ENCODE results near the gene SALL1. TPM values are rescaled to one million over a fixed set of nuclear protein-coding genes. Genes with fewer than 3 reads are reported as not detected.

The SALL1 gene
- total RNA-seq, 1 donor from 2014 or later = 25.2 TPM

- no peak for DNase-seq (ENCODE audit: low read depth)
These were observed 38.7 kb downstream of the SALL1 start for GRCh38 chr16:51112323-51112722.

DNA sequence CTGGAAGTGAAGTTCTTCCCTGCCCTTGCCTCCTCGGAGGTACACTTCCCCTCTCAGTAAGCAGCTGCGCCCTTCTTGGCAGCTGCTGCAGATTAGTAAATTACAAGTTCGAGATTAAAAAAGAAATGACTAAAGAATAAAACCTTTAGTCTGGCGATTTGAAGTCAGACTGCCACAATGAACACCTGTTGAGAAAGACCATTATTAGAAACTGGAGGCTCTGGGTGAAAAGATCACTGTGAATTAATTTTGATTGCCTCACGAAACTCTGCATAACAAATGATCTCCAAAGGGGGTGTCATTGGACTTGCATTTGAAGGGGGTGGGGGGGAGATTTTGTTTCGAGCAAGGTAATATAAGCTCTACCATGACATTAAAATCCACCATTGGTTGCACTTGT is 39.3 kb downstream of the SALL1 start:
- DNase-seq (ENCODE audit: low read depth) = no peak

- DNase-seq (ENCODE audit: low read depth) = no peak
These were observed 40.3 kb downstream of the SALL1 start for GRCh38 chr16:51110700-51111157.

DNA sequence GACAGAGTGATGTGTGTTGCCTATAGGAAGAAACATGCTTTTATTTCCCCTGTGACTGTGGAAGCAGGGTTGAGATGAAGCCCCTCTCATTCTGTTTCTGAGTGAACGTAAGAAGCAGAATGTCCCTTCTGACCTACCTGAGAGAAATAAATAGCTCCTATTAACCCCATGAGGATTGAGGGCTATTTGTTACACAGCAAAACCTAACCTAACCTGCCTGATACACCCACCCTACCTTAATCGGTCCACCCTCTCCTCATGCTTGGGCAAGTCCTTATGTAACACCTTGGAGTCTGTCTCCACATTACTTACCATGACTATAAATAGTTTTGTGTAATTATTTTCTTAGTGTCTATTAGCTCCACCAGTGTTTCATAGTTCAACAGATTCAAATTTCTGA is 41.9 kb downstream of the SALL1 start:
- no peak for DNase-seq (ENCODE audit: low read depth)

GRCh38 chr16:51107742-51108141 is 43.3 kb downstream of the SALL1 start:
- DNase-seq (ENCODE audit: low read depth) = peak; percentile 78

- no peak for DNase-seq (ENCODE audit: low read depth)
These were observed 44.5 kb downstream of the SALL1 start for GRCh38 chr16:51106535-51106934.

DNA sequence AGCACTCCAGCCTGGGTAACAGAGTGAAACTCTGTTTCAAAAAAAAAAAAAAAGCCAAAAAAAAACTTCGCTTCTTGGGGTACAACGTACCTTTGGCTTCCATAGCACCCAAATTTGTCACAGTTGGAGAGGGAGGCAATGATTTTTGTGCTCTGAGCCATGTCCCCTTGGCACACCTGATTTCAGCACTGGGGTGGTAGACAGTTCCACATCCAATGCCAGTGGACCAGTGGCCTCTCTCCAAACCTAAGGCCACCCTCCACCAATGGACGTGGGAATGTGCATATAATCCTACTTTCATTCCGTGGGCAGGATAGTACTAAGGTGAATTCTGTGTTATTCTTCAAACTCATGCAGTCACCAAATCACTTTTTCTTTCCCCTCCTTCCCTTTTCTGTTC is 47.5 kb downstream of the SALL1 start:
- DNase-seq (ENCODE audit: low read depth) = no peak

- DNase-seq (ENCODE audit: low read depth) = no peak
These were observed 53.3 kb downstream of the SALL1 start for GRCh38 chr16:51097729-51098128.

GRCh38 chr16:51095890-51096626 is 55.0 kb downstream of the SALL1 start:
- DNase-seq (ENCODE audit: low read depth) = peak; percentile 75

DNA sequence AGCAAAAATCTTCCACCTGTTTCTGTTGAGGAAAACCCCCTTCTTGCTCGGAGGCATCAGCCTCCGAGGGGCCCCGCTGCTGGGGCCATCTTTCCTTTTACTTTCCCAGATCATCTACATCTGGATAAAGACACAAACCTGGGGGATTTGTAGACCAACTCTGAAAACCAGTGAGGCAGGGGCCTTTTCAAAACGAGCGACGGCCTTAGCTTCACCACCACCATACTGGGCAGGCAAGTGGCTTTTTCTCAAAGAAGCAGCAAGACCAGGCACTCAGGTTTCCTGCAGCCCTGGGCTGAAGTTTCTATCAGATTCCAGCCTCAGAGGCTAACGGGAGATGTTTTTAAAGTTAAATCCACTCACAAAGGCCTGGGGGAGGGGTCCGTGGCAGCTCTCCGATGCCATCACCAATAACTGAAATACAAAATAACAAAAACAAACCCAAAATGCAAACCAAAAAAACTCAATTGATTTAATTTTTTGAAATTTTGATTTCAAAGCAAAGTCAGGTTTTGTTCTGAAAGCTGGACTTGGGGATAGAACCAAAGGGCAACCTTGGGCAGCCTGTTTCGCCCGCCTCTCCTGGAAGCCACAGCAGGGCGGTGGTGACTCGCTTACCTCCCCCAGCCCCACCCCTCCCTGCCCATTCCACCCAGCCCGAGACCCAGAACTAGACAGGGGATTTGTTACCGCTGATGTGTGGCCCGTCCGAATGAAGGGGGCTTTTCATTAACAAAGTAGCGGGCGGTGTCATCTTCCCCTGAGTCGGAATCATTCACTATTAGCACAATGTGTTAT is 55.8 kb downstream of the SALL1 start:
- no peak for DNase-seq (ENCODE audit: low read depth)

- DNase-seq (ENCODE audit: low read depth) = no peak
These were observed 57.3 kb downstream of the SALL1 start for GRCh38 chr16:51093726-51094280.
